NCI-H526 treated with DMSO at 0.1 percent for 48 hours (cell line): Measurements from ENCODE around the gene SYNM.
A peak's percentile ranks its signal among the peaks of the same experiment; 100 is the strongest.

ENCODE experiments used
- DNase-seq: peaks from one replicate; lab custom pipeline; 2025; lab: John Stamatoyannopoulos, UW

The SYNM gene

DNA sequence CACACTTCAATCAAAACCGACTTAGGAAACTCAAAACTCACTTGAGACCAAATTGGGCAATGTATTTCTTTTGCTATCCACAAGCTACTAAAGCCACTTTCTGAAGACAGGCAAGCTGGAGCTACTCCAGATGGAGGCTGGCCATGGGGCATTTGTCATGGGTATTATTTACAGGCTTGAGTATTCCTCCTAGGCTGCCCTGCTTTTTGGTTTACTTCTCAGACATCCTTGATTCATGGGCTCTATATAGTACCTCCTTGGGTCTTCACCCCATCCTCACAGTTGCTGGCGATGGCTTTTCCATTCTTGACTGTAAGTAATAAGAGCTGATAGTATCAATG is 18.6 kb upstream of the SYNM start:
- DNase-seq = no peak

DNA sequence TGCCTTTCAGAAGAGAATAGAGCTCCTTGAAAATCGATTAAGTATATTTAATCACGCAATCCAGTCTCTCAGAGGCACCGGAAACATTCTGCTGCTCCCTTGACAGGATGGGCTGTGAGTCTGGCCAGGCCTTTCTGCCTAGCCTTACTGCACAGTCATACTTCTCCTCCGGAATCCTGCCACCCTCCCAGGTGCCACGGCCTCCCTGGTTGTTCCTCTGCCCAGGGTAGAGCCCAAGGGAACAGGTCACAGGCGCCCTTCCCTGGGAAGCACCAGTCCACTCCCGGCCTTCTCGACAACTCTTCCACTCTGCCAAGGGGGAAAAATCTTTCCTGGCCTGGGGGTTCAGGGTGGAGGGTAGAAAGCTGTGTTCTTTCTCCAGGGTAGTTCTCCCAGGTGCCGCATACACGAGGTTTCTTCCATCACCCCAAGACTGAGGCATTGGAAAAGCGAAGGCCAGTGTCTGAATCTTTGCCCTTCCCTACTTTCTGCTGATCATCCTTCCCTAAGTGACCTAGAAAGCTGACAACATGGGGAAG is 17.4 kb upstream of the SYNM start:
- no peak for DNase-seq

DNA sequence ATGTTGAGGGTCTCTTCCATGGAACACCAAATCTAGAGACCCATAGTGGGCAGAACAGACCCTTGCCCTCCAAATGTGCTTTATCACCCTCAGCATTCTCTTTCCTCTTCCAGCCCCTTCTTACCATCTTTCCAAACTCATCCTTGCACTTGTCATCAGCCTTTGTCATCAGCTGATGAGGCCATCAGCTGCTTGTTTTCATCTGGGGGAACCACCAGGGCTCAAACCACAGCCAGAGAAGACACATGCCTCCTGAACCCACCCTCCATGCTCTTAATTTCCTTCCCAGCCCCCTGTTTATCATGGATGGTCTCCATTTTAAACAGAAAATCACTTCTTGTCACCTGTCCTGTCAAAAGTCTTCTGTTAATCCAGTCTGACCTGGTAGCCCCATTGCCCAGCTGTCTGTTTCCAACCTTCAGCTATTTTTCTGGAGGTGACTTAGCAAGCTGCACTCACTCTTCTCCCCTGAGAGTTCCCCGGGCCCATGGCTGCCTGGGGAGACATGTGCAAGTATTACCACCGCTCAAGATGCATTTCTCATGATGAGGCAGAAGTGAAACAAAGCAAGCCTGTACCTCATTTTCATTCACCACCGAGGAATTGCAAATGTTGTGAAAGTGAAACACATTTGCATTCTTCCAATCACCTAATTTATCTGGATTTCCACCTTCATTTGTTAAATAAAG is 14.7 kb upstream of the SYNM start:
- no peak for DNase-seq

DNA sequence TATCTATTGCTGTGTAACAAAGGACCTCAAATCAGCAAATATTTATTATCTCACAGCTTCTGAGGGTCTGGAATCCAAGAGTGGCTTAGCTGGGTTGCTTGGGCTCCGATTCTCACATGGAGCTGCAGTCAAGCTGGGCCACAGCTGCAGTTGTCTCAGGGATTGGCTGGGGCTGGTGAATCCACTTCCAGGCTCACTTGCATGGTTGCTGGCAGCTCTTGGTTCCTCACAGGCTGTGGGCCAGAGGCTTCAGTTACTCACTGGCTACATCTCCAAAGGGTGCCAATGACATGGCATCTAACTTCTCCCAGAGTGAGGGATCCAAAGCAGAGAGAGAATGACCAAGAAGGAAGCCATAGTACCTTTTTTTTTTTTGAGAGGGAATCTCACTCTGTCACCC is 13.9 kb upstream of the SYNM start:
- no peak for DNase-seq

DNA sequence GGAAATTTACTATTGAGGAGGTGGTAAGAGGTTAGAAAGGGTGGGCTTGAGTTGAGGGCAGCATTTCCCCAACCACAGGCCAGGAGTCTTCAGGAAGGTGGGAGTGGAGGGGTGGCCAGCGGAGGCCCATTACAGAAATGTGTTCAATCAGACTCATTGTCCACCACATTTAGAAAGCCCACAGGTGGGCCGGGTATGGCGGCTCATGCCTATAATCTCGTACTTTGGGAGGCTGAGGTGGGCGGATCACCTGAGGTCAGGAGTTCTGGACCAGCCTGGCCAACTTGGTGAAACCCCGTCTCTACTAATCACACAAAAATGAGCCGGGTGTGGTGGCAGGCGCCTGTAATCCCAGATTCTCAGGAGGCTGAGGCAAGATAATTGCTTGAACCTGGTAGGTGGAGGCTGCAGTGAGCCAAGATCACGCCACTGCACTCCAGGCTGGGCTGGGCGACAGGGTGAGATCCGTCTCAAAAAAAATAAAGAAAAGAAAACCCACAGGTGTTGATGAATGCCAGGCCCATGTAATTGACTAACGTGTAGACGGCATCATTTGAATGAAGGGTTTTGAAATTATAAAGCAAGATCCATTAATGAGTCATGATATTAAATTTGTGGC is 12.2 kb upstream of the SYNM start:
- DNase-seq = no peak

DNA sequence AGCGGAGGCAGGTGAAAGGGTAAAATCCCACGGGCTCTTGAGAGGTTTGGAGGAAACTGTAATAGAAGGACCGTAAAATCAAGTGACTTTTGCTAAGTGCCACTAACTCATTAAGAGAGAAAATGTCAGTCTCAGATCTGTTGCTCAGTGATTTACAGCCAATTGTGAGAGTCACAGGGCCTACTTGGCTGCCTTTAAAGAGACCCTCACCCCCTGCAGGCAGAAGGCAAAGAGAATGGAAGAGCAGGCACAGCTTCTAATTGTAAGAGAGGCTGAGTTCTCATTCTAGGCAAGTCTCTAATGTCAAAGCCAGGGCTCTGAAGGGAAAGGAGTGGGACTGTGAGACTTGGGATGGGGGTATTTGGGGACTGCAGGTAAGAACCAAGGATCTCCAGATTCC is 9.3 kb upstream of the SYNM start:
- DNase-seq = no peak

DNA sequence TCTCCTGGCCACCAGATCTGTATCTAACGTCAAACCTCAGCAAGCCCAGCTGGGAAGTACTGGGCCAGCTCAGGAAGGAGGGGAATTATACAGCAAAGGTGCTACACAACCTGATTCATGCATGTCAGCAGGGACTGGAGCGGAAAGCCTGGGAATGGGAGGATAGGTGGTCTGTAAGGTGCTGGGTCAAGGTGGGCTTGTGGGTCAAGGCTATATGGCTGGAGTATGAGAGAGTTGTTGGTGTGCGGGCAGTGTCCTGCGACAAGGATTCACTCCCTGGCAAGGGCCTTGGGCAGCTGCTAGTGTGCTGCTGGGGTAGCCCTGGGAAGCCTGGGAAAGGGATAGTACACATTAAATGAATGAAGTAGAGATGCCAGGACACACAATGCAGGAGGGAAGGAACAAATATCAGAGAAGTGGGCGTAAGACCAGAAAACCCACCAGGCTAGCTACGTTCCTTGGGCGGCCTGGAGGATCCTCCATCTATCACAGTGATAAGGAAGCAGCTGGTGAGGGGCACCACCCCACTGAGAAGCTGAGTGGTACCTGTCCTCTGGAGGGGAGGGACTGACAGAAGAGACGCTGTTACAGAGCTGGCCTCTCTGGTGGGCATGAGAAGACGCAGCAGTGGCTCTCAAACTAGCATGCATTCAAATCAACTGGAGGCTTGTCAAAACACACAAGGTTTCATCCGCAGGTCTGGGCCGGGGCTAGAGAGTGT is 8.5 kb upstream of the SYNM start:
- DNase-seq = no peak

DNA sequence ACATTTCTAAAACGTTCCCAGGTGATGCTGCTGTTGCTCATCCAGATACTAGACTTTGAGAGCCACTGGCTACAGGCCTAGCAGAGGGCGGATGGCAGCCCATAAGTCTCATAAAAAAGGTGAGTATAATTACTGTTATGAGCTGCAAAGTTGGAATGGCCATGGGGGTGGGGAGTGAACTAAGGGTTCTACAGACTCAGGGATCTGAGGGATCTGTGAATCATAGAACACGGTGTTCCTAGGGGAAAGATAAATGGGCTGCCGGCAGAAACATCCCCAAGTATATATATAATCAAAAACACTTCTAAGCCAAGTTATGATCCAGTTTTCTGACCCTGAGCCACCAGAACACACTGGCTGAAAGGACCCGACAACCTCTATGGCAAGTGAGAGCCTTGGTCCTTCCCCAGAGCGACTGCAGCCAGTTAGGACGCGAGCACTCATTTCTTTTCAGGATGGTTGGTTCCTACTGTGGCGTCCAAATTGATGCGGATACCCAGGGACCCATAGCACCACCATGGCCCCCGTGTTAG is 7.9 kb upstream of the SYNM start:
- no peak for DNase-seq

DNA sequence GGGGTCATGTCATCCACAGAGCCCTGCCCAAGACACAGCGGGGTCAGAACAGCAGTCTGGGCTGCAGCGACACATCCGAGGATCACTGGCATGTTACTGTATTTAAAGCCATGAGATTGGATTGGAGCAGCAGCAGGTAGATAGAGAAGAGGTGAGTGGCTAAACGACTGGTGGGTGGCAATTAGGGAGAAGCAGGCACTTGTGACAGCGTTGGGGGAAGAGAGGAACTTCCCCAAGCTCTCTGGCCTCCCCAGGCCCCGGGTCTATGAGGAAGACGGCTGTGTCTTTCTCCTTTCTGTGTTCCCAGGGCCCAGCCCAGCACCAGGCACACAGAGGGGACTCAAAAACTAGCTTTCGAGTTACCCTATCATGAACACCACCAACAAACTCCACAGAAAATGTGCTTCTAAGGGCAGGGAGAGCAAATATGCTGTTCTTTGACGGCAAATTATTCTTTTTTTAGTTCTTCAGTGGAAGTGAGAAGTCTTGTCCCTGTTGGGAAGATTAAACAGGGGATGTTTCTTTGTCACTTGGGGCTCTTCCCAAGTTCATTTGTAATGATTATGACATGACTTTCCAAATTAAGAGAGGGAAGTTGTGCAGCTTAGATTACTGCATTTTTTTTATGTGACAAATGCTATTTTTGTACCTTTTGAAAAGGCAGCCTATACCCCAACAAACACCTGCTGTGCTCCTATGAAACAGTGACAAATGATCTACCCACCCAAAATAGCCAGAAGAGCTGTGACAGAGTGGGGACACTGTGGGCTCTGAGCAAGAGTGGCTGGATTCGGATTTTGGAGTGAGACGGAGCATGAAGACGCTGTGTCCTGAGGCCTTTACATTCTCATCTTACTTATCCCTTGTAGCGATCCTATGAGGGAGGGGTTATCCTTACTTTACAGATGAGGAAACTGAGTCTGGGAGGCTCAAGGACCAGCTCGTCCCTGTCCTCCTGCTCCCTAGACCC is 7.2 kb upstream of the SYNM start:
- no peak for DNase-seq

DNA sequence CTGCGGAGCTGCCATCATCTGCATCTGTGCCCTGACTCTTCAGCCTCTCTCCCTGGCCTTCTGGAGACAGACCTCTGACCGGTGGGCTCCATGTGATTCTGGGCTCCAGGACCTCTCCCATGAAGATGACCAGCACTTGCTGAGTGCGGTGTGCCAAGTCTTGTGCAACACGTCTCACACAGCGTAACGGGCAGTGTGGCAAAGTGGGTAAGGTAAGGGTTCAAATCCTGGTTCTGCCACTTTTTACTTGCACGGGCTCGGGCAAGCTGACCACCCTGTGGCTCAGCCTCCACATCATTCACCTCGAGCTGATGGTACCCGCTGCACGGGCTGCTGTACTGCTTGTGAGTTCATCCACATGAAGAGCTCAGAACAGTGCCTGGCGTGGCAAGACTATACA is 6.5 kb upstream of the SYNM start:
- DNase-seq = no peak

DNA sequence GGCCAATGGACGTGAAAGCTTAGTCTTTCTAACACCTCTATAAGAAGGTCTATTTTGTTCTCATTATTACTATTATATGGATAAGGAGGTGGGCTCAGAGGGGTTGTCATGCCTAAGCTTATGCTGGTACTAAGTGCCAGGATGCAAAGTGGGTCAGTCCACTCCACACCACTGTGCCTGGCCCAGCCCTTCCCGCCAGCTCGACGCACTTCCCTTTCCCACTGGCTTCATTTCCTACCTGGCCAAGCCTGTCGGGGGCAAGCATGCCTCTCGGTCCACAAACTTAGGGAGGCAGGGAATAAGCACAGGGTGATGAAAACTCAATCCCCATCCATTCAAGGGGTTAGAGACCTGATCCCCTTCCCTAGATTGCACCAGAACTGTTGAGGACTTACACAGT is 5.9 kb upstream of the SYNM start:
- no peak for DNase-seq

DNA sequence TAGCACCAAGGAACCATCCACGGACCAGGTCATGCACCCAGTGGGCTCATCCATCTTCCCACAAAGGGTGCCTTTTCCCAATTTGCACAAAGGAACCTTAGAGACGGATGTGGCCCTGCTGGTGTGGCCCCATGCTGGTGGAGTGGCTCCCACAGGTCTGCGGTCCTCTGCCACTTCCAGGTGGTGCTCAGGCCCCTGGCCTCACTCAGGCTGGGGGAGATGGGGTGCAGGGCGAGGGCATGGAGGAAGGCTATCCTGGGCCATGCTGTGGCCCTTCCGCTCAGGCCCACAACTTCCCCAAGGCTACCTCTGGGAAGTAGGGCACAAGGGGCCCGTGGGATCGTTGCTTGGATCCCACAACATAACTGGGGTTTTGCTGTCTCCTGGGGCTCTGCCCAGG is 5.2 kb upstream of the SYNM start:
- no peak for DNase-seq

DNA sequence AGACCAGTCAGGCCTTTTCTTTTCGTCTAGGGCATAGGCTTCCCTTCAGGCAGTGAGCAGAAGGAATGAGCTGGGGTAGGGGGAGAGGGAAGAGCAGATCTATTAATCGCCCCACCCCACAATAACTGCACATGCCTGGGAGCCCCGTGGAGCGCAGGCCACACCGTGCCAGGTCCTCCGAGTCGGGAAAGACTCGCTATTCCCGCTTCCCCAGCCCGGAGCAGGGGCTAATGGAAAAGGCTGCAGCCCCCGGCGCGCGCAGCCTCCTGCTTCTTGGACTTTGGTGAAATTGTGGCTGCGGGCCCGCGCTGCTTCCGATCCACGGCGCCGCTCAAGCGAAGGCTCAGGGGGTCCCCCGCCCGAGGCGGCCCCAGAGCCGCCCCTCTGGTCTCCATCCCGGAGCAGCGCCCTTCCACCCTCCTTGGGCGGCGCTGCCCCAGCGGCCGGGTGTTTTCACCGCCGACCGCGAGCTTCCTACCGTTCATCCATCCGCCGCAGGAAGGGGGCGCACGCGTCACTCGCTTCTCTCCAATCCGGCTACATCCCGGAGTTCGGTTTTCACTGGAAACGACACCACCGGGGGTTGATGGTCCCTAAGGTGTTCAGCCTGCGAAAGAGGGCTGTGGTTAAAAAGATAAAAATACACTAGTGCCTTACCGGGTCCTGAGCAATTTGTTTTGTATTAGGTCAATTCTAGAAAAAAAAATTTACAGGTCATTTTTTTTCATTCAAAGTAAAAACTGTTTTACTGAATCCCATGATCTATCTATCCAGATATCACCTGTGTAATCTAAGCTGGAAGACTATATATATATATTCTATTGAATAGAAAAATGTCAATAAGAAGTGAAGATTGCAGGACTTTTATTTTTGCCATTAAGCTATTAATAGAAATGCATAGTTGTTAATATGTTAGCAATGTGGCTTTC is 4.4 kb upstream of the SYNM start:
- peak; percentile 55 for DNase-seq

DNA sequence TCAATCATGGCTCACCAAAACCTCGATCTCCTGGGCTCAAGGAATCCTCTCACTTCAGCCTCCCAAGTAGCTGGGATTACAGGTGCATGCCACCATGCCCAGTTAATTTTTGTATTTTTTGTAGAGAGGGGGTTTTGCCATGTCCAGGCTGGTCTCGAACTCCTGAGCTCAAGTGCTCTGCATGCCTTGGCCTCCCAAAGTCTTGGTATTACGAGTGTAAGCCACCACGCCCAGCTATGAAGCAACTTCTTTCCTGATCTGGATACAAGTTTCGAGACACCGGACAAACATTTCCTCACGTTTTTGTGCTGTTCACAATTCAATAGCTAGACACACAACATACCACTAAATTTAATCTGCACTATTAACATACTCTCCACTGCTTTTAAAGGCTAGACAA is 3.4 kb upstream of the SYNM start:
- DNase-seq = no peak

DNA sequence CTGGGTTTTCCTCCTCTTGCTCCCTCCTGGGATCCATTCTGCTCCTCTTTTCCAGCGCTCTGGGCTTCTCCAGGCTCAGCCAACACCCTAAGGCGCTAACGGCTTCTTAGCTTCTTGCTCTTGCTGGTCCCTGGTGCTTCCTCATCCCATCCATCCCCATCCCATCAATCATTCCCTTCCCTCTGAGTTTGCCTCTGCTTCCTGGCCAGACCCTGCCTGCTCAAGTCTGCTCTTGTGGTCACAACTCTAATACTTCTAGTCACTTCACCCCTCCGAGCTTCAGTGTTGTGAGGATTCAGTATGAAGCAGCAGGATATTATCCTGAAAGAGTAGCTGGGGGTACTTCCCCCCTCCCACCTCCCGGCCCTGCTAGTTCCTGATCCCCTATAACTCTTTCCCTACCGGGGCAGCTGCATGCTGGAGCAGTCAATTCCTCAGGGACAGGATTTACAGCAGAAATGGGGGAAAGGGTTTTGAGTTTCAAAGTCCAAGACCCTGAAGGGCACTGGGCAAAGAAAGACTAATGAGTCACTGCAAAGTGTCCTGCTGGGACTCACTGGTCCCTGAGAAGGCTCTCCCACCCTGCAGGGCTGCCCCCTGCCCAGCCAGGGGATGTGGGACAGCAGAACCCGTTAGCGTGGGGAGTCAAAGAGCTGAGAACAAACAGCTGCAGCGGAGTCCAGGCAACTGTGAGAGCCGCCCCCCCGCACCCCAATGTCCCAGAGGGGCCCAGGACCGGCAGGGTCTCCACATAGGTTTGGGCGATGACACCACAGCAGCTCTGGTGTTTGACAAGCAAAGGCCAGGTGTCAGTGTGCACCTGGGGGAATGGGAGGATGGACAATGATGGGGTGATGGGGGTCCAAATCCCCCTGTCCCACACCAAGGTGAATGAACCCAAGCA is 2.3 kb upstream of the SYNM start:
- DNase-seq = no peak

DNA sequence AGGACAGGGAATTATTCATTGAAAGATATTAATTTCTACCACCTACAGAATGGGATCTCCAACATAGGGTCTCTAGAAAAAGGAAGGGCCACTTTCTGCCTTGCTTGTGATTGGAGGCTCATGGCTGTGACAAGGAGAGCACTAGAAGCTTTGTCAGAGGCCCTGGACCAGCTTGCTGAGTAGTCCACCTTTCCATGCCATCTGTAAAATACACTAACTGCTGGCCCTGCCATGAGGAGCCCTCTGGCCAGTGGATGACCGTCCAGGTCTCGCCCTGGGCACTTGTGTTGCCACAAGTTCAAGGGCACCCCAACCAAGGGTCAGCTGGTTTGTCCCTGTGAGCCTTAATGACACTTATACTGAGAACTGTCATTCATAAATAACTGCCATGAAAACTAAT is 1.6 kb upstream of the SYNM start:
- no peak for DNase-seq

DNA sequence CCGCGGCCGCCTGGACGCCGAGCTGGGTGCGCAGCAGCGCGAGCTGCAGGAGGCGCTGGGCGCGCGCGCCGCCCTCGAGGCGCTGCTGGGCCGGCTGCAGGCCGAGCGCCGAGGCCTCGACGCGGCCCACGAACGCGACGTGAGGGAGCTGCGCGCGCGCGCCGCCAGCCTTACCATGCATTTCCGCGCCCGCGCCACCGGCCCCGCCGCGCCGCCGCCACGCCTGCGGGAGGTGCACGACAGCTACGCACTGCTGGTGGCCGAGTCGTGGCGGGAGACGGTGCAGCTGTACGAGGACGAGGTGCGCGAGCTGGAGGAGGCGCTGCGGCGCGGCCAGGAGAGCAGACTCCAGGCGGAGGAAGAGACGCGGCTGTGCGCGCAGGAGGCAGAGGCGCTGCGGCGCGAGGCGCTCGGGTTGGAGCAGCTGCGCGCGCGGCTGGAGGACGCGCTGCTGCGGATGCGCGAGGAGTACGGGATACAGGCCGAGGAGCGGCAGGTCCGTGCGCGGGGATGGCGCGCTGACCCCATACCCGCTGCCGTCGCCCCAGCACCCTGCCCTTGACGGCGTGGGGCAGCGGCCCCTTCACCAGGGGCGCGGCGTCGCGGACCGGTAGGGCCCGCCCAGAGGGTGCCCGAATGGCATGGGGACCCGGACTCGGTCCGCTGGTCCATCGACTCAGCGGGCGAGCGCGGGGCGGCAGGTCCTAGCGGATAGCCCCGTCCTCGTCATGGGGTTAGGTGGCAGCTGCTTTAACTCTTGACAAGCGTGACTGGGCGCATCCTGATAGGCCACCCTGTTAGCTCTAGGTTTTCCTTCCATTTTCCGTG is 848 bp downstream of the SYNM start:
- peak; percentile 52 for DNase-seq

DNA sequence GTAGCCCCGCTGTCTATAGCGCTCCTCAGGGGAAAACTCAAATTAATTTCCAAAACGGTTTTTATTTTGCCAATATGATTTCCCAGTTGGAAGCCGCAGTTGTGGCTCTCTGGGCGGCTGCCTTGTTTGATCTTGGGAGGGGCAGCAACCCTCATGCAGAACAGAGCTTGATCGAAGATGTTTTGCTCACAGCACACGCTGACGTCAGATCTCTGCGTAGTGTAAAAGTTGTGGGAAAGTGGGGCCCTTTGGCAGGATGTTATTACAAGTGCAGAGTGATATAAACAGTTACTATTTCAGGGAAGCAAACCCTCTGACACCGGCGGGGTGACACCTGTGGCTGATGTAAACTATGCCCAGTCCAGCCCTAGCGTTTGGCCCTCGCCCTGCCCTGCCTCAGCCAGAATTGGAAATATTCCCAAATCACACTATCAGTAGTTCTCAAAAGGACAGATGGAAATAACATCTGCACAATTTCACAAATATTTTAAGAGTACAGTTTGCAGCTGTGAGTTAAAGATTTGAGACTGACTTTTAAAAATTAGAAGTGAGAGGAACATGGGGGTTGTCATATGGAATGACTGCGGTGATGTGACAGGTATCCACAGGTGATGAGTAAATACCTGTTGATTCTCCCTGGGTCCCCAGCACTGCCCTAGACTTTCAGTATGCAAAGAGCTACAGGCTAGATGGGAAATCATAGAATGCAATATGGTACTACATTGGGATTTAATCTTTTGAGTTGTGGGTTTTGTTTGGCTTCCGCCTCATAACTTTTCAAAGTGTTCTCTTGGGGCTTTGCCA is 1.7 kb downstream of the SYNM start:
- no peak for DNase-seq
